HUES6 (cell line): ENCODE measurements around the gene REXO5.

Experiments
- H3K27ac ChIP-seq: 2 replicates; pipeline ENCODE4 v1.7.0; 2013; ENCODE audit warnings: low read depth, mild to moderate bottlenecking, low read length, inconsistent platforms
- H3K27me3 ChIP-seq: 2 replicates; pipeline ENCODE4 v1.6.1; 2013; ENCODE audit warnings: low read length; ENCODE audit not compliant: control insufficient read depth, insufficient read depth
- H3K36me3 ChIP-seq: 2 replicates; pipeline ENCODE4 v1.6.1; 2013; ENCODE audit warnings: low read length; ENCODE audit not compliant: control insufficient read depth, insufficient read depth
- H3K4me1 ChIP-seq: 2 replicates; pipeline ENCODE4 v1.6.1; 2013; ENCODE audit warnings: low read length; ENCODE audit not compliant: control insufficient read depth, insufficient read depth
- H3K4me3 ChIP-seq: 2 replicates; pipeline ENCODE4 v1.5.1; 2013; ENCODE audit warnings: low read depth, low read length
- H3K9ac ChIP-seq: one replicate; pipeline ENCODE4 v1.6.1; 2013; ENCODE audit warnings: mild to moderate bottlenecking, low read length
- H3K9me3 ChIP-seq: 2 replicates; pipeline ENCODE4 v1.6.1; 2013; ENCODE audit warnings: low read depth, low read length; ENCODE audit not compliant: control insufficient read depth, insufficient read depth

Gene REXO5

DNA sequence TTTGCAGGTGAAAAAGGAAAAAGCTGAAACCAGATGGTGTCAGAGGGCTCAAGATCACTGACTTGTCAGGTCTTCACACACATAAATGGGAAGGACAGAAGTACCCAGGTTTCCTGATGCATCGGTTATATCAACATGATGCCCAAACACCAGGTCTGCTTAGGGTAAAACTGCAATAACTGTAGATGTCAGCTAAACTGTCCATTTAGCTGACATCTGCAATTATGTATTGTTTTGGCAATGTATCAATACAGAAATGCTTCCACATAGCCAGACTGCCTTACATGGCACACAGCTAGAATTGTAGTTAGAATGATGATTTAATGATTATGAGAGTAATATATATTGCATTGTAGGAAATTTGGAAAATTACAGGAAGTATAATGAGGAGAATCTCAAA lies 37.5 kb upstream of the REXO5 start:
- H3K27me3 ChIP-seq, result no peaks in the 10 kb centered on the region
- H3K4me1 ChIP-seq, result no peaks in the 10 kb centered on the region; the same call in 1 of the 2 replicates
- no peaks in the 10 kb centered on the region for H3K9me3 ChIP-seq
- no peak overlapping the region for H3K9ac ChIP-seq
- H3K27ac ChIP-seq, result no peak overlapping the region
- H3K36me3 ChIP-seq, result no peaks in the 10 kb centered on the region
- no peak overlapping the region for H3K4me3 ChIP-seq

- Histone ChIP-seq H3K36me3 (no peaks in the 10 kb centered on the region), H3K4me3 (no peak overlapping the region), H3K27ac (no peak overlapping the region), H3K4me1 (no peaks in the 10 kb centered on the region), H3K9ac (no peak overlapping the region), H3K27me3 (no peaks in the 10 kb centered on the region), H3K9me3 (no peaks in the 10 kb centered on the region)
Observed at GRCh38 chr16:20773679-20774078, 32.6 kb upstream of the REXO5 start.

DNA sequence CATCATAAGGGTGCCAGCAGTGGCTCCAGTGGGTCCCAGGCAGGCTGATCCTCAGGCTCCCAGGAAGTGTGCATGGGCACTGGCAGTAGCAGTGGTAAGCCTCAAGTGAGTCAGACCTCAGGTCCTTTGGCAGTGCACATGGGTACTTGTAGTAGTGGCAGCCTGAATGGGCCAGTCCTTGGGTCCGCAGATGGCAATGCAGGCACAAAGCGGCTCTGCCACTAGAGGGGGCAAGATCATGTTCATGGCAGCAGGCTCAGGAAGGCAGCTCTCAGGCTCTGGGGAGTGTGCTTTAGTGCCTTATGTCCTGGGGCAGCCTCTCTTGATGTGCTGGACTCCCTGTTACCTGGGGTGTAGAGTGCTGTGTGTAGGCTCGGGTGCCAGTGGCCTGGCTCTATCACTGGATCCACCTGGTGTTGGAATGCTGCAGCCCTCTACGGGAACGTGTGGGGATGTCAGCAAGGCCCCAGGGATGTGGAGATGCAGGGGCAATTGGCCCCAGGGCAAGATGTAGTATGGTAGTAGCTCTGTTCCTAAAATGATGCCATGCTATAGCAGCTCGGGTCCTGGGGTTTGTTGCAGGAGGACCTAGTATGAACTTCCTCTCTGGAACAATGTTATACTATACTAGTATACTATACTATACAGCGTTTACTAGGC lies 31.5 kb upstream of the REXO5 start:
- H3K9ac ChIP-seq, result no peak overlapping the region

DNA sequence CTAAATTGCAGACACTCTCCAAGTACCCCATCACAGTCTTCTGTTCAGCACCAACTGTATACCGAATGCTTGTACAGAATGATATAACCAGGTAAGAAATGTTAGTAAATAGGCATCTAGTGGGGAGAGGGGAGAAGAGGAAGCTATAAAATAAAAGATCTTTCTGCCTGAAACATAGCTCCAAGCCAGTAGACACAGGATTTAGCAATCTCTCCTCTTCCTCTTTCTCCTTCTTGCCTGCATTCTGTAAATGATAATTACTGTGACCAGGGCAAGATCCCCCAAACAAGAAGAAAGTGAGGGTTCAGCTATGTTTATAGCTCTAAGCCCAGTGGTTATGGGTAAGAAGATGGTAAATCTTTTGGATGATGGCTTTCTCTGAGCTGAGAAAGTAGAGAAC lies 24.6 kb upstream of the REXO5 start:
- no peaks in the 10 kb centered on the region for H3K27me3 ChIP-seq
- no peak overlapping the region for H3K4me3 ChIP-seq
- no peak overlapping the region for H3K27ac ChIP-seq
- no peaks in the 10 kb centered on the region for H3K36me3 ChIP-seq
- no peaks in the 10 kb centered on the region for H3K4me1 ChIP-seq
- no peak overlapping the region for H3K9ac ChIP-seq
- H3K9me3 ChIP-seq, result no peaks in the 10 kb centered on the region

More for the DNA sequence above, 31.5 kb upstream of the REXO5 start:
- Histone ChIP-seq H3K36me3 (no peaks in the 10 kb centered on the region), H3K9me3 (no peaks in the 10 kb centered on the region), H3K4me3 (no peak overlapping the region), H3K27me3 (no peaks in the 10 kb centered on the region), H3K4me1 (no peaks in the 10 kb centered on the region), H3K27ac (no peak overlapping the region)

DNA sequence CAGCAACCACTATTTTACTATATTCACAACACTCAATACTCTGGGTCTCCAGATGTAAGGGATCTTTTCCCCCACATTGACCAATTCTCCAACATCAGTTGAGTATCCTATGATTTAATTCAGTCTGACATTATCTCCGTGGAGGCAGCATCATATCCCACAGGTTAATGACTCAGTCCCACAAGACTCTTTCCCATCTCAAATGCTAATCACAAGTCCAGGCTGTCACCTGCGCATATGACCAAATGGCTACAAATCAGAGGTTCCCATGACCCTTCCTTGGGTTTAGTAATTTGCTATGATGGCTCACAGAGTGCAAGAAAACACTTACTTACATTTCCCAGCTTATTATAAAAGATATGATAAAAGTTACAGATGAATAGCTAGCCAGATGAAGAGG lies 23.9 kb upstream of the REXO5 start:
- Histone ChIP-seq H3K4me1 (no peaks in the 10 kb centered on the region), H3K36me3 (no peaks in the 10 kb centered on the region), H3K9me3 (no peaks in the 10 kb centered on the region), H3K27me3 (no peaks in the 10 kb centered on the region), H3K4me3 (no peak overlapping the region), H3K27ac (no peak overlapping the region), H3K9ac (no peak overlapping the region)

GRCh38 chr16:20784204-20784603 lies 22.1 kb upstream of the REXO5 start:
- Histone ChIP-seq H3K27me3 (no peaks in the 10 kb centered on the region), H3K36me3 (no peaks in the 10 kb centered on the region), H3K27ac (no peak overlapping the region)

DNA sequence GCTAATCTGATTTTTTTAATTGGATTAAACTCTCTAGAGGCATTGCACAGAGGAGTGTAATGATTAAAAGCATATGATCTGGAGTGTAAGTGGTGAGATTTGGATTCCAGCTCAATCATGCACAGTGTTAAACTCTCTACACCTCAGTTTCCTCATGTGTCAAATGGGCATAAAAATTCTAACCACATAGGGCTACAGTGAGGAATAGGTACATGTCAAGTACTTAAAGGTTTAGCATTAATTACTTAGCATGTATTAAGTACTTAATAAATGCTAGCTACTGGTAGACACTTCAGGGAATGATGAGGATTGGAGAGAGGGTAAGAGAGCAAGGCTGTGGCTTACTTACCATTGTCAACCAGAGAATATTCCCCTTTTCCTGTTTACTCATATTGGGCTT lies 17.2 kb upstream of the REXO5 start:
- H3K4me1 ChIP-seq, result peaks cover 9% of the 10 kb centered on the region
- no peak overlapping the region for H3K4me3 ChIP-seq
- no peak overlapping the region for H3K27ac ChIP-seq
- H3K27me3 ChIP-seq, result no peaks in the 10 kb centered on the region
- H3K9me3 ChIP-seq, result no peaks in the 10 kb centered on the region
- H3K36me3 ChIP-seq, result no peaks in the 10 kb centered on the region
- H3K9ac ChIP-seq, result no peak overlapping the region

More at GRCh38 chr16:20784204-20784603, 22.1 kb upstream of the REXO5 start:
- Histone ChIP-seq H3K4me3 (no peak overlapping the region), H3K4me1 (no peaks in the 10 kb centered on the region), H3K9ac (no peak overlapping the region), H3K9me3 (no peaks in the 10 kb centered on the region)

DNA sequence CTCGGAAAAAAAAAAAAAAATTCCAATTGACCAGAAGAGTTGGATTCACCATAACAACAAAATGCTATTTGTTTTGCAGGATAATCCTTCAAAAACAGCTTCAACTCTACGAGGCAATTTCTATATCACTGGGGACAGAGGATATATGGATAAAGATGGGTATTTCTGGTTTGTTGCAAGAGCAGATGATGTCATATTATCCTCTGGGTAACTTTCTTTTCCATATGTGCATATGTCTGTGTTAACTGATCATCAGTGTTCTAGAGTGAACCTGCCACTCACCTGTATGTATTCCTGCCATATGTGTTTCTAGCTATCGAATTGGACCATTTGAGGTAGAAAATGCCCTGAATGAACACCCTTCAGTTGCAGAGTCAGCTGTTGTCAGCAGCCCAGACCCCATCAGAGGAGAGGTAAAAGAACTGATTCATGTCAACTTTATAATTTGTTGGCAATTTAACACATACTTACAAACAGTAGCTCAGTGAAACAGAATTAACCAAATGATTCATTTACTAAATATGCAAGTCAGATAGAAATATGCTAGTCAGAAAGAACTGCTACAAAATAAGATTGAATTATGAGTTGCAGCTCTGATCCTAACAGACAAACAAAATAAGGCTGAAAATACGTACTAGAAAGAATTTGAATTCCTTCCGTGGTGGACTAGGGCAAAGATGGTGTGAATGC lies 14.3 kb upstream of the REXO5 start:
- H3K4me1 ChIP-seq, result peaks cover 9% of the 10 kb centered on the region
- no peak overlapping the region for H3K9ac ChIP-seq
- H3K4me3 ChIP-seq, result no peak overlapping the region
- no peaks in the 10 kb centered on the region for H3K9me3 ChIP-seq
- H3K36me3 ChIP-seq, result 0 out of 2 replicates have a peak, but pooled peaks cover 5% of the 10 kb centered on the region
- no peaks in the 10 kb centered on the region for H3K27me3 ChIP-seq
- H3K27ac ChIP-seq, result no peak overlapping the region

DNA sequence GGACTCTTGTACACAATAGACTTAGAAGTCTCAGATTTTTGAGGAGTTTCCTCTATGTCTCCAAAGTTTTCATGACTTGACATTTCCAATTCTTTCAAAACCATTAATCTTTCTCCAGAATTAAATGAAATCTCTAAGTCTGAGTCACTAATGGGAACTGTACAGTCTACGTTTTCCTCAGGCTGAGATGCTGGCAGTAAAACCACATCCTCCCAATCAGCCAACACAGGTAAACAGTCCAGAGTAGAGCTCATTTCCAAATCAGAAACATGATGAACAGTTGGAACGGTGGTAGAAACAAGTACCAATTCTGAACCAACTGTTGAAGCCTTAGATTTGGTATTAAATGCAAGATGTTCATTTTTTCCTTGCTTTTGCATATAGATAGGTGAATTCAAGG lies 8.0 kb upstream of the REXO5 start:
- Histone ChIP-seq H3K9ac (no peak overlapping the region), H3K4me1 (no peaks in the 10 kb centered on the region), H3K9me3 (no peaks in the 10 kb centered on the region), H3K4me3 (no peak overlapping the region), H3K36me3 (peaks cover 33% of the 10 kb centered on the region), H3K27ac (no peak overlapping the region), H3K27me3 (no peaks in the 10 kb centered on the region)

DNA sequence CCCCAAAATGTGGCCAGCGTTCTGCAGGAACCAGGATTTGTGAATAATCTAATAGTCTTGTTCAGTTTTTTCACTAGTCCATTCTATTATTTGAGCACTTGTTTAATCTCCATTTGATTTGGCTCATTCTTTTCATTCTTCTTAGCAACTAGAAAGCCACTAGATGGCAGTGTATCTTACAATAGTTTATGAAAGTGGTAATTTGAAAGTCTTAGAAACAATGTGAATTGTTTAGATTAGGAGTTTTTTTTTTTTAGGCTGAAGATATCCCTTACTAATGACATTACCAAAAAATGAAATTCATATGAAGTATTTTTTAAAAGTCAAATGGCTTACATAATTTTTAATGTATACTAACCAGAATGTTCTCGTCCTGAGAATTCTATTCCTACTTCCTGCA lies 6.7 kb upstream of the REXO5 start:
- Histone ChIP-seq H3K36me3 (peaks cover 33% of the 10 kb centered on the region), H3K9ac (no peak overlapping the region), H3K4me3 (no peak overlapping the region), H3K27ac (no peak overlapping the region), H3K27me3 (no peaks in the 10 kb centered on the region), H3K4me1 (no peaks in the 10 kb centered on the region), H3K9me3 (no peaks in the 10 kb centered on the region)

GRCh38 chr16:20801278-20801677 lies 5.0 kb upstream of the REXO5 start:
- Histone ChIP-seq H3K4me1 (no peaks in the 10 kb centered on the region), H3K9ac (no peak overlapping the region), H3K36me3 (peaks cover 29% of the 10 kb centered on the region), H3K27ac (no peak overlapping the region), H3K9me3 (no peaks in the 10 kb centered on the region), H3K27me3 (no peaks in the 10 kb centered on the region), H3K4me3 (no peak overlapping the region)
